Glutamatergic neuron (in vitro differentiated cells): ENCODE results near the gene PPP2R2C. TPM values are rescaled to one million over a fixed set of nuclear protein-coding genes. Genes with fewer than 3 reads are reported as not detected.

ENCODE experiments used
- DNase-seq: peaks from one replicate; pipeline ENCODE4 v3.0.0; 2022
- H3K27ac Mint-ChIP-seq: one replicate; pipeline ENCODE4 v1.8.0; 2020; ENCODE audit warnings: mild to moderate bottlenecking, mixed read lengths, inconsistent platforms; ENCODE audit not compliant: unreplicated experiment
- H3K27me3 Mint-ChIP-seq: one replicate; pipeline ENCODE4 v1.8.0; 2020; ENCODE audit warnings: mild to moderate bottlenecking, moderate library complexity, mixed read lengths, inconsistent platforms; ENCODE audit not compliant: unreplicated experiment
- H3K36me3 Mint-ChIP-seq: one replicate; pipeline ENCODE4 v1.8.0; 2020; ENCODE audit warnings: mild to moderate bottlenecking, mixed read lengths, inconsistent platforms; ENCODE audit not compliant: unreplicated experiment
- H3K4me1 Mint-ChIP-seq: one replicate; pipeline ENCODE4 v1.8.0; 2020; ENCODE audit warnings: mild to moderate bottlenecking, low read depth, mixed read lengths, inconsistent platforms; ENCODE audit not compliant: unreplicated experiment
- H3K4me3 Mint-ChIP-seq: one replicate; pipeline ENCODE4 v1.8.0; 2020; ENCODE audit warnings: mild to moderate bottlenecking, mixed read lengths, inconsistent platforms; ENCODE audit not compliant: unreplicated experiment
- H3K9me3 Mint-ChIP-seq: one replicate; pipeline ENCODE4 v1.8.0; 2020; ENCODE audit warnings: mild to moderate bottlenecking, moderate library complexity, mixed read lengths, inconsistent platforms; ENCODE audit not compliant: unreplicated experiment
- CTCF ChIP-seq: fragments of 200-600 bp; sonication (generic); IDR thresholded peaks from one replicate; pipeline ENCODE4 v1.5.0; 2021; ENCODE audit not compliant: partially characterized antibody, unreplicated experiment
- total RNA-seq: library from RNA; stranded (reverse); fragmentation: NEBNext Ultra II Directional; extraction: Animal tissue kit (Norgen Biotek cat#: 25700); gene quantifications from one replicate; pipeline ENCODE4 v1.2.1, GENCODE V29; 2021; ENCODE audit not compliant: unreplicated experiment

PPP2R2C gene
- total RNA-seq, 1 donor from 2014 or later, result 9.4 TPM

DNA sequence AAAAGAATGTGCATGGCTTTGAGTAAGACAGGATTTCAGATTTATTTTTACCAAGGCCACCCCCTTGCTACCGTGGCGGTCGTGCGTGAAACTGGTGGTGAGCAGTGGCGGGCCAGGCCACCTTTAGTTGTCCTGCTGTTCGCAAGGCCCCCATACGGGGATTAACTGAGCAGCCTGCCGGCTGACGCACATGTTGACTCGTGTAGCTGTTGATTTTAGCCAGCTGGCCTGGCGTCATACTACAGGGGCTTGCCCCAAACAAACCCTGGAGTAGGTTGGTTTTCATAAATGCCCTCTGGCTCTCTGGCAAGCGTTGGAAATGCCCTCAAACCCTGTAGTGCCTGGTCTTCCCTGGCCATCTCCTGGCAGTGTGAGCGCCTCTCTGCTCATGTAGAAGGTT is 174.4 kb downstream of the PPP2R2C start:
- no peak for DNase-seq
- no peak for TF ChIP-seq CTCF
- peaks cover 7% of the 10 kb centered on the region for H3K9me3 Mint-ChIP-seq
- peaks cover 3% of the 10 kb centered on the region for H3K27me3 Mint-ChIP-seq
- H3K4me3 Mint-ChIP-seq, result no peak overlapping the region
- peaks cover 20% of the 10 kb centered on the region for H3K36me3 Mint-ChIP-seq
- H3K27ac Mint-ChIP-seq, result no peak overlapping the region
- no peaks in the 10 kb centered on the region for H3K4me1 Mint-ChIP-seq

GRCh38 chr4:6297266-6297815 is 175.1 kb downstream of the PPP2R2C start:
- H3K4me3 Mint-ChIP-seq, result no peak overlapping the region
- H3K27ac Mint-ChIP-seq, result no peak overlapping the region
- no peaks in the 10 kb centered on the region for H3K4me1 Mint-ChIP-seq
- H3K27me3 Mint-ChIP-seq, result peaks cover 3% of the 10 kb centered on the region
- peaks cover 7% of the 10 kb centered on the region for H3K9me3 Mint-ChIP-seq
- no peak for DNase-seq
- H3K36me3 Mint-ChIP-seq, result peaks cover 14% of the 10 kb centered on the region
- TF ChIP-seq CTCF, result no peak

DNA sequence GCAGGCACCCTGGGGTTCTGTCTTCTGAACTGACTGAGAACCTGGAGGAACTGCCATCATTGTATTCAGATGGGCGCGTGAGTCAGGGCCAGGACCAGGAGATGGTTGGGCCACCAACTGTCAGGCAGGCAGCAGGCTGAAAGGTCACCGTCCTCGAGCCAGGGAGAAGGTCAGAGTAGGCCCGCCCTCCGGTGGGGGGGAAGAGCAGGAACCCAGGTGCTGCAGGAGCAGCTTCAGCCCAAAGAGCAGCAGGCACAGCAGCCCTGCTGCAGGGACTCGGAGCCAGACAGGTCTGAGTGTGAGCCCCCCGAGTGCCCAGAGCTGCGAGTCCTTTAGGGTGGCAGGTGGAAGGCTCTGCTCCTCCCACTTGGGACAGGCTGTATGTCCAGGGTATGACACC is 176.4 kb downstream of the PPP2R2C start:
- Mint-ChIP-seq H3K4me3 (no peak overlapping the region), H3K36me3 (peaks cover 7% of the 10 kb centered on the region), H3K27me3 (peaks cover 3% of the 10 kb centered on the region), H3K9me3 (peaks cover 6% of the 10 kb centered on the region), H3K27ac (no peak overlapping the region), H3K4me1 (no peaks in the 10 kb centered on the region)
- no peak for DNase-seq
- TF ChIP-seq CTCF, result no peak

GRCh38 chr4:6295495-6295894 is 176.9 kb downstream of the PPP2R2C start:
- no peak for DNase-seq
- H3K27me3 Mint-ChIP-seq, result no peaks in the 10 kb centered on the region
- H3K4me3 Mint-ChIP-seq, result no peak overlapping the region

More at GRCh38 chr4:6295495-6295894, 176.9 kb downstream of the PPP2R2C start:
- no peak for TF ChIP-seq CTCF
- Mint-ChIP-seq H3K4me1 (no peaks in the 10 kb centered on the region), H3K27ac (no peak overlapping the region), H3K36me3 (peaks cover 1% of the 10 kb centered on the region), H3K9me3 (peaks cover 1% of the 10 kb centered on the region)
